Heart right ventricle (tissue), 16 donors: ENCODE data around the gene ZNF764. TPM values are rescaled to one million over a fixed set of nuclear protein-coding genes. Genes with fewer than 3 reads are reported as not detected.
"Not testable (repeated sequence)": the region's sequence is repeated elsewhere in the genome, so short reads cannot be mapped to it uniquely, and the experiment has no call there.

ENCODE experiments used
- ATAC-seq, 8 donors: fragments of 200-7000 bp; cut with Tn5 transposase; one replicate each; pipeline ENCODE4 v1.9.1; 2020; ENCODE audit warnings: mild to moderate bottlenecking in 8 of 8, moderate library complexity in 8 of 8, moderate number of reproducible peaks in 1 of 8
- DNase-seq, 2 donors: peaks; one replicate each; pipeline ENCODE4 v3.0.0-alpha.2; 2020
- H3K27ac ChIP-seq, 10 donors: fragments of 200-600 bp; sonication (generic) in 2 of 10; one replicate each; pipeline versions ENCODE4 v1.5.0 to v1.8.0; 2020 to 2022; ENCODE audit warnings: mild to moderate bottlenecking in 3 of 10
- H3K27me3 ChIP-seq, 7 donors: fragments of 200-600 bp; one replicate each; pipeline ENCODE4 v1.8.0; 2021 to 2022; ENCODE audit warnings: mild to moderate bottlenecking in 2 of 7
- H3K36me3 ChIP-seq, 9 donors: fragments of 200-600 bp; sonication (generic) in 1 of 9; one replicate each; pipeline versions ENCODE4 v1.5.0 to v1.8.0; 2020 to 2022; ENCODE audit warnings: mild to moderate bottlenecking in 2 of 9
- H3K4me1 ChIP-seq, 9 donors: fragments of 200-600 bp; sonication (generic) in 1 of 9; one replicate each; pipeline versions ENCODE4 v1.5.0 to v1.8.0; 2020 to 2022; ENCODE audit warnings: mild to moderate bottlenecking in 4 of 9
- H3K4me3 ChIP-seq, 10 donors: fragments of 200-600 bp; sonication (generic) in 2 of 10; one replicate each; pipeline versions ENCODE4 v1.5.0 to v1.8.0; 2020 to 2022; ENCODE audit warnings: mild to moderate bottlenecking in 7 of 10, moderate library complexity in 2 of 10
- H3K9me3 ChIP-seq, 11 donors: fragments of 200-600 bp in 10 of 11; sonication (generic) in 2 of 11; one replicate each; pipeline versions ENCODE4 v1.5.0 to v1.8.0; 2013 to 2022; ENCODE audit warnings: mild to moderate bottlenecking in 2 of 11, control low read depth in 1 of 11, moderate library complexity in 1 of 11
- WGBS, 2 donors: extraction: QIAGEN DNeasy Blood & Tissue Kit; methylation state at CpG; one replicate each; pipeline ENCODE4 v1.1.7; 2013; ENCODE audit warnings: inconsistent platforms in 1 of 2; 5-methylcytosine and 5-hydroxymethylcytosine counted together
- intact Hi-C, 10 donors: fragments of 100-400 bp; cut with DNase I; formaldehyde crosslinking; loops; one replicate each; pipeline versions ENCODE4 v1.11.1 to v1.14.2; 2022
- polyA plus RNA-seq, 2 donors: library from polyadenylated mRNA; stranded (reverse); fragments of 200-250 nt; gene quantifications; one replicate each; pipeline ENCODE4 v1.2.3, GENCODE V29; 2013
- total RNA-seq, 10 donors: library from RNA; stranded (reverse); fragmentation: NEBNext Ultra II Directional in 3 of 10; extraction: Animal tissue kit (Norgen Biotek cat#: 25700) in 3 of 10; gene quantifications; one replicate each; pipeline versions ENCODE4 v1.2.1 to v1.2.4, GENCODE V29; 2021 to 2023
- TF ChIP-seq, protein P1 (sequence below), 9 donors: fragments of 200-600 bp; sonication (generic) in 2 of 9; IDR thresholded peaks; one replicate each; pipeline versions ENCODE4 v1.5.0 to v1.8.0; 2021 to 2022; ENCODE audit warnings: antibody characterized with exemption in 9 of 9, mild to moderate bottlenecking in 5 of 9, moderate library complexity in 1 of 9
- donor health status: Arrhythmogenic right ventricular cardiomyopathy.
- donor health status: ischemic (EF 13 %, LVEDD 7.1; RV severe dilation, severe dysfunction).
- donor health status: healthy with polysubstance abuse.
- donor health status: DM: no; HTN: yes; CAD: no.
- donor health status: DM: no; HTN: no; CAD: no.
- donor health status: ischemic (EF 25% LVEDD 6.9; RV normal size, moderate dysfunction).
- donor health status: ischemic (EF 25% LVEDD 5.7; RV mildly dilated, moderate dysfunction).
- donor health status: healthy.
- donor health status: DM: yes; HTN: yes; CAD: no.
- donor health status: Ischemic cardiomyopathy.
- donor health status: ischemic (EF 35%, LVEDD 5.7; RV mildly dilated, moderate dysfunction).
- donor health status: nonischemic (EF 11% LVEDD 7.7; RV severe dilation, severe dysfunction).
- donor health status: DM: yes; HTN: yes; CAD: no.
- donor health status: PGD.
- donor health status: ischemic (EF 29% LVEDD 5.4; RV normal size, mild dysfunction).
- donor health status: nonischemic (EF 23%, LVEDD 6.1; RV moderate dilation, normal function).

The ZNF764 gene
- total and polyA plus RNA-seq, 12 donors = 5.6 to 15.3 (median 10.3) TPM

GRCh38 chr16:30539000-30539964 lies 18.9 kb downstream of the ZNF764 start:
- Histone ChIP-seq H3K4me3 (no peak overlapping the region), H3K4me1 (peaks cover 6 to 56% (median 38%) of the 10 kb centered on the region in 9 donors), H3K27ac (peak overlapping the region; percentile 33 to 82 (median 80)), H3K36me3 (no peaks in the 10 kb centered on the region), H3K27me3 (no peaks in the 10 kb centered on the region), H3K9me3 (no peaks in the 10 kb centered on the region)
- ATAC-seq = peak; percentile 40 to 87 (median 65)
- TF ChIP-seq, protein P1, sequence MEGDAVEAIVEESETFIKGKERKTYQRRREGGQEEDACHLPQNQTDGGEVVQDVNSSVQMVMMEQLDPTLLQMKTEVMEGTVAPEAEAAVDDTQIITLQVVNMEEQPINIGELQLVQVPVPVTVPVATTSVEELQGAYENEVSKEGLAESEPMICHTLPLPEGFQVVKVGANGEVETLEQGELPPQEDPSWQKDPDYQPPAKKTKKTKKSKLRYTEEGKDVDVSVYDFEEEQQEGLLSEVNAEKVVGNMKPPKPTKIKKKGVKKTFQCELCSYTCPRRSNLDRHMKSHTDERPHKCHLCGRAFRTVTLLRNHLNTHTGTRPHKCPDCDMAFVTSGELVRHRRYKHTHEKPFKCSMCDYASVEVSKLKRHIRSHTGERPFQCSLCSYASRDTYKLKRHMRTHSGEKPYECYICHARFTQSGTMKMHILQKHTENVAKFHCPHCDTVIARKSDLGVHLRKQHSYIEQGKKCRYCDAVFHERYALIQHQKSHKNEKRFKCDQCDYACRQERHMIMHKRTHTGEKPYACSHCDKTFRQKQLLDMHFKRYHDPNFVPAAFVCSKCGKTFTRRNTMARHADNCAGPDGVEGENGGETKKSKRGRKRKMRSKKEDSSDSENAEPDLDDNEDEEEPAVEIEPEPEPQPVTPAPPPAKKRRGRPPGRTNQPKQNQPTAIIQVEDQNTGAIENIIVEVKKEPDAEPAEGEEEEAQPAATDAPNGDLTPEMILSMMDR (IDR thresholded peaks at IDR 0.05) = no peak
- intact Hi-C loops = loop anchor here in 3 of 10 donors (2.0 to 10.0 kb wide), 4 partner anchors 14 to 474 kb away; partner anchors contain the start of genes ZNF785 (in 2 of the 3), ALDOA (in 1 of the 3) and ZNF689 (in 1 of the 3)
- peak; percentile 59 to 73 for DNase-seq
- 43 to 61% methylated on average over 8 of the region's 8 CpGs for WGBS, 2 donors

DNA sequence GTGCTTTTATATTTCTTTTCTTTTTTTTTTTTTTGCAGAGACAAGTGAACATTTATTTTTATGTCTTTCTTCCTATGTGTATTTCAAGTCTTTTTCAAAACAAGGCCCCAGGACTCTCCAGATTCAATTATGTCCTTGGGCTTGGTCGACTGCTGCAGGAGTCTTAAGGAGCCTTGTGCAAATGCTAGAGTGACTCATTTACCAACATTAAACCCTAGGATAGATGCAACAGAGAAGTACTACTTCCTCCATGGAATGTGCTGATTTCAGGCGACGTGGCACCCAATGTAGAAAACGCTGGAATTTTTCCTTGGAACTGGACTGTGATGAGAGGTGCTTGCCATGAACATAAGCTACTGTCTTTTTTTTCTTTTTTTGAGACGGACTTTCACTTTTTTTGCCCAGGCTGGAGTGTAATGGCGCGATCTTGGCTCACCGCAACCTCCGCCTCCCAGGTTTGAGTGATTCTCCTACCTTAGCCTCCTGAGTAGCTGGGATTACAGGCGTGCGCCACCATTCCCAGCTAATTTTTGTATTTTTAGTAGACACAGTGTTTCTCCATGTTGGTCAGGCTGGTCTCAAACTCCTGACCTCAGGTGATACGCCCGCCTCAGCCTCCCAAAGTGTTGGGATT lies 21.7 kb downstream of the ZNF764 start:
- intact Hi-C loops = loop anchor here in 3 of 10 donors (10.0 kb wide), 3 partner anchors 48 to 472 kb away; partner anchors contain the start of genes ZNF785 (in 2 of the 3), ALDOA (in 1 of the 3) and ZNF689 (in 1 of the 3)
- 93 to 95% methylated on average over 13 of the region's 13 CpGs for WGBS, 2 donors
- Histone ChIP-seq H3K27ac (peak overlapping the region in 6 of 10 donors; percentile 89 to 98 (median 98)), H3K4me1 (peaks cover under 1 to 57% (median 40%) of the 10 kb centered on the region in 9 donors), H3K4me3 (peak overlapping the region in 2 of 10 donors; percentile 80 to 89), H3K36me3 (peaks cover 0 to 20% (median 13%) of the 10 kb centered on the region in 9 donors)
- ATAC-seq, DNase-seq, H3K9me3 ChIP-seq, H3K27me3 ChIP-seq: not testable (repeated sequence)

DNA sequence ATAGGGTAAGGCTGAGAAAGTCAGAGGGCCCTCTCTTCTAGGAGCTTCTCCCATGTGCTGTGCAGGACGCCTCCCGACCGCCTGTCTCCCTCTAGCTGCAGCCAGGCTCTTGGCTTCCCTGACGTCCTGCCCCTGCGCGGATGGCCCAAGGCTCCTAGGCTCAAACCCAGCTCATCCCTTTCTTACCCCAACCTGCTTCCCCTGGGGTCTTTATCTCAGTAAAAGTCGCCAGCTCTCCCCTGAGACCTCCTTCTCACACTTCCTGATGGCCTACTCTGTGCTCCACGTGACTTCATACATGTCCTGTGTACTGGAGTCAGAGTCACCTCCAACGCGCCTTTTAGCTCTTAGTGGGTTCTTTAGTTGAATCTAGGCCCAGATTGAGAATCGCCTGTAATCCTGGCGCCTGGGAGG lies 22.4 kb downstream of the ZNF764 start:
- DNase-seq (peak; percentile 67 to 73), ATAC-seq (peak; percentile 38 to 83 (median 70))
- intact Hi-C loops = loop anchor here in 9 of 10 donors (1.0 to 10.0 kb wide), 7 partner anchors 21 to 471 kb away; partner anchors contain the start of genes ZNF764 (in 6 of the 9), ZNF785 (in 3 of the 9), ALDOA (in 1 of the 9) and ZNF689 (in 1 of the 9)
- WGBS, 2 donors = 29 to 31% methylated on average over 12 of the region's 12 CpGs
- Histone ChIP-seq H3K4me3 (peak overlapping the region; percentile 71 to 94 (median 80)), H3K36me3 (peaks cover 0 to 27% (median 18%) of the 10 kb centered on the region in 9 donors), H3K9me3 (no peaks in the 10 kb centered on the region), H3K27ac (peak overlapping the region; percentile 78 to 98 (median 96)), H3K27me3 (no peaks in the 10 kb centered on the region), H3K4me1 (peaks cover 0 to 50% (median 33%) of the 10 kb centered on the region in 9 donors)
- TF ChIP-seq, protein P1 (IDR thresholded peaks at IDR 0.05) = peak; percentile 26 to 82 (median 59)

- peaks cover 0 to 45% (median 31%) of the 10 kb centered on the region in 9 donors for H3K4me1 ChIP-seq
- H3K27me3 ChIP-seq = no peaks in the 10 kb centered on the region
- peak overlapping the region; percentile 71 to 94 (median 80) for H3K4me3 ChIP-seq
- peaks cover 0 to 32% (median 18%) of the 10 kb centered on the region in 9 donors for H3K36me3 ChIP-seq
- H3K27ac ChIP-seq = peak overlapping the region; percentile 78 to 98 (median 96)
- ATAC-seq (peak in 3 of 8 donors; percentile 0 to 4 (median 0)), DNase-seq (no peak)
- WGBS, 2 donors = 5 to 9% methylated on average over 18 of the region's 18 CpGs
- TF ChIP-seq, protein P1 (IDR thresholded peaks at IDR 0.05) = no peak
- no peaks in the 10 kb centered on the region for H3K9me3 ChIP-seq
- intact Hi-C loops = loop anchor here in 9 of 10 donors (1.0 to 10.0 kb wide), 7 partner anchors 22 to 470 kb away; partner anchors contain the start of genes ZNF764 (in 6 of the 9), ZNF785 (in 3 of the 9), ALDOA (in 1 of the 9) and ZNF689 (in 1 of the 9)
These were observed 22.9 kb downstream of the ZNF764 start for GRCh38 chr16:30535106-30535776.
